GM21528 (cell line): ENCODE results near the gene TTC33.
"Not testable (repeated sequence)": the region's sequence is repeated elsewhere in the genome, so short reads cannot be mapped to it uniquely, and the experiment has no call there.

ENCODE experiments used
- ATAC-seq: cut with Tn5 transposase; IDR thresholded peaks from one replicate; pipeline ENCODE4 v1.9.1; 2021; ENCODE audit warnings: mild to moderate bottlenecking, moderate library complexity; ENCODE audit not compliant: unreplicated experiment, low FRiP score

TTC33 gene

DNA sequence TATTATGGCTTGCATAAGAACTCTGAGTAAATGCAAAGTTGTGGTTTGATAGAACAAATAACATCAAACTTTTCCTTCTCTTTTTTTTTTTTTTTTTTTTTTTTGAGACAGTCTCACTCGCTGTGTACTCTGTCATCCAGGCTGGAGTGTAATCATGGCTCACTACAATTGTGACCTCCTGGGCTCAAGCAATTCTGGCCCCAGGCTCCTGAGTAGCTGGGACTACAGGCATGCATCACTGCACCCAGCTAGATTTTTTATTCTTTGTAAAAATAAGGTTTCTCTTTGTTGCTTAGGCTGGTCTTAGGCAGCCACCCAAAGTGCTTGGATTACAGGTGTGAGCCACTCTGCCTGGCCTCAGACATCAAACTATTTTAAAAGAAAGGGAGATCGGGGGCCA lies 95.0 kb downstream of the TTC33 start:
- ATAC-seq, result no peak

DNA sequence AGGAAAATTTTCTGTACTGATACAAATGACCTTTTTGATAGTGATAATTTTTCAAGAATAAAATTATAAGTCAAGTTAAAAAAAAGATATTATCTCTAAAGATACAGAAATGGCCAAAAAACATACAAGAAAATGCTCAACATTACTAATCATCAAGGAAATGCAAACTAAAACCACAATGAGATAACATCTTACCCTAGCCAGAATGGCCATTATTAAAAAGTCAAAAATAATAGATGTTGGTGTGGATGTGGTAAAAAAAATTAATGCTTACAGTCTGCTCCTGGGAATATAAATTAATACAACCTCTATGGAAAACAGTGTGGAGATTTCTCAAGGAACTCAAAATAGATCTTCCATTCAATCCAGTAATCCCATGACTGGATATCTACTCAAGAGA lies 99.0 kb downstream of the TTC33 start:
- ATAC-seq, result no peak

DNA sequence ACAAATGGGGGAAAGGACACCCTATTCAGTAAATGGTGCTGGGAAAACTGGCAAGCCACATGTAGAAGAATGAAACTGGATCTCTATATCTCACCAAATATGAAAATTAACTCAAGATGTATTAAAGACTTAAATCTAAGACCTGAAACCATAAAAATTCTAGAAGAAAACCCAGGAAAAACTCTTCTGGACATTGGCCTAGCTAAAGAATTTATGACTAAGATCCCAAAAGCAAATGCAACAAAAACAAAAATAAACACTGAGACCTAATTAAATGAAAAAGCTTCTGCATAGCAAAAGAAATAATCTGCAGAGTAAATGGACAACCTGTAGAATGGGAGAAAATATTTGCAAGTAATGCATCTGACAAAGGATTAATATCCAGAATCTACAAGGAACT lies 99.7 kb downstream of the TTC33 start:
- not testable (repeated sequence) for ATAC-seq

DNA sequence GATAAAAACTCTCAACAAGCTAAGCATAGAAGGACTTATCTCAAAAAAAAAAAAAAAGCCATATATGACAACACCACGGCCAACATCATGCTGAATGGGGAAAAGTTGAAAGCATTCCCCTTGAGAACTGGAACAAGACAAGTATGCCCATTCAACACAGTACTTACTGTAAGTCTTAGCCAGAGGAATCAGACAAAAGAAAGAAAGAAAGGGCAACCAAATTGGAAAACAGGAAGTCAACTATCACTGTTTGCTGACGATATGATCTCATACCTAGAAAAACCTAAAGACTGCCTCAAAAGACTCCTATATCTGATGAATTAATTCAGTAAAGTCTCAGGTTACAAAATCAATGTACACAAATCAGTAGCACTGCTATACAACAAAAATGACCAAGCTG lies 100.6 kb downstream of the TTC33 start:
- no peak for ATAC-seq

GRCh38 chr5:40654377-40654991 lies 101.3 kb downstream of the TTC33 start:
- ATAC-seq, result no peak

DNA sequence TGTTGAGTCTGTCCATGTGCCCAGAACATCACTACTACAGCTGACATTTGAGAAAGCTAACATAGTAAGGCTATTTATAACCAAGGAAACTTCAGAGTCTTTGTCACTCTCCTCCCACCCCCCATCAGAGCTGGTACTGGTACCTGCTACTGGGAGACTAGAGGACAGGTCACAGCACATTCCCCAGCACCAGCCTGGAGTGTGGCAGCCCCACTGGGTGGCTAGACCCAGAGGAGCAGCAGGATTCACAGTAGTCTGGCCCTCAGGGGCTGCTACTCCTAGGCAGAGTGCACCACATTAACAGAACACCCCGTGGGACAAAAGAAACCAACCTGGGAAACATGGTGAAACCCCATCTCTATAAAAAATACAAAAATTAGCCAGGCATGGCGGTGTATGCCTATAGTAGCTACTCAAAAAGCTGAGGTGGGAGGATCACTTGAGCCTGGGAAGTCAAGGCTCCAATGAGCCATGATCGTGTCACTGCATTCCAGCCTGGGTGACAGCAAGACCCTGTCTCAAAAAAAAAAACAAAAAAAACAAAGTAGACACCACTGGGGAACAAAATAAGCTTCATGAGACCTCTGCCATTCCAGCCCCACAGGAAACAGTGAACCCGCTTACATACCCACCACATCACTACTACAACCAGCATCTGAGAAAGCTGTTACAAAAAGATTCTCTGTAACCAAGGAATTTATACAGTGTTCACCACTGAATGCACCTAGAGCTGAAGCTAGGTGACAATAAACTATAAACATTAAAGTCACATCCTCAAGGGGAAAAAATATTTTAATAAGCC lies 102.3 kb downstream of the TTC33 start:
- ATAC-seq, result no peak

GRCh38 chr5:40652441-40653220 lies 103.1 kb downstream of the TTC33 start:
- ATAC-seq, result no peak

GRCh38 chr5:40651201-40651600 lies 104.6 kb downstream of the TTC33 start:
- no peak for ATAC-seq

DNA sequence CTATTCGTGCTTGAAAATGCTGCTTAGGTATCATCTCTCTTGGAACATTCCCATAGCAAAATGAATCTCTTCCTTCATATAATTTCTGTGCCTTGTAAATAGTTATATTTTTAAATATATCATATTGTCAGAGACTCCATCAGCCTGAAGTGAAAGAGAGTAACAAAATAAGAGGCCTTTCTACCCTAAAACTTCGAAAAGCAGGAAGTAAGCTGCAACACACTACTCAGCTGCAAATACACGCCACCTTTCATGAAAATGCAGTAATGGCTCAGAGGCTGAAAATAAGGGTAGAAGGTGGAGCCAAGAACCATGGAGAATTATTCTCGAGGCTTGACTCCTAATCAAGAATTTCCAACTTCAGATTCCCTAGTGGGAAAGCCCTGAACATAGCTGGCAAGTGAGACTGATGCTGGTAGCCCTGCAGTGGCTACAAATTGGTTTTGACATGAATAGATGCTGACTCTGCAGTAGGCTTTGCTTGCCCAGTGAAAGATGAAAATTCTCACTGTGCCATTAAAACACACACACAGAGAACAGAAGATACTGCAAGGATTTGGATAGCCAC lies 106.2 kb downstream of the TTC33 start:
- no peak for ATAC-seq

DNA sequence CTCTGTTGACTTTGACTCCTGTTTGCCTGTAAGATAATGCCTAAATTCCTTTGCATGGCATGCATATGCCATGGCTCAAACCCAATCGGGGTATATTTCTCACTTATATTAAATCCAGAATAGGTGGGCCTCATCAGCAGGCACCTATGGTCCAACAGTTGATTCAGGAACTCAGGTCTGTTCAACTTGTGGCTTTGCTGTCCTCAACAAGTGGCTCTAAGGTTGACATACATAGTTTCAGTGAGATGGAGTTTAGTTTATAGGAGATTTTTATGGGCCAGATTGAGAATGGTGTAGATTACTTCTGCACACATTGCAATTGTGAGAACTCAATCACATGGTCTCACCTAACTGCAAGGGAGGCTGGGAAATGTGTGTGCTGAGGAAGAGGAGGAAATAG lies 107.6 kb downstream of the TTC33 start:
- ATAC-seq, result no peak

DNA sequence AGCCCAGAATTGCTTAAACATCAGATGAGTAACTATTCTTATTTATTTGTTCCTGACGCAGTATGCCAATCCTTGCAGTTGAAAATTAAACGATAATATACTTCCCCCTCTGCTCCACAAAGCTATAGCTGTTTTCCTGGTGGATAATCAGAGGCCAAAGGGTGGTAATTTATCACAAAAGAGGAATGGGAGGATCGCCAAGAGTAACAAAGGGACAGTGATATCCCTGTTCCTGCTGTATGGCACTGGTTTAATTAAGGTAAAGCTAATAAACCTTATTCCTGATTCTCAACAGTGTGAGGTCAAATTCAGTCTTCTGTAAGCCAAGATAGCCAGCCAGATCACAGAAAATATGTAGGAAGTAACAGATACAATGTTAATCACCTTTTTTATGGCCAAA lies 109.5 kb downstream of the TTC33 start:
- ATAC-seq, result no peak

DNA sequence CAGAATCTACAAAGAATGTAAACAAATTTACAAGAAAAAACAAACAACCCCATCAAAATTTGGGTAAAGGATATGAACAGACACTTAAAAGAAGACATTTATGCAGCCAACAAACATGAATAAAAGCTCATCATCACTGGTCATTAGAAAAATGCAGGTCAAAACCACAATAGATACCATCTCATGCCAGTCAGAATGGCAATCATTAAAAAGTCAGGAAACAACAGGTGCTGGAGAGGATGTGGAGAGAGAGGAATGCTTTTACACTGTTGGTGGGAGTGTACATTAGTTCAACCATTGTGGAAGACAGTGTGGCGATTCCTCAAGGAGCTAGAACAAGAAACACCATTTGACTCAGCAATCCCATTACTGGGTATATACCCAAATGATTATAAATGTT lies 116.2 kb downstream of the TTC33 start:
- not testable (repeated sequence) for ATAC-seq

- no peak for ATAC-seq
These were observed 121.2 kb downstream of the TTC33 start for GRCh38 chr5:40634593-40634992.

DNA sequence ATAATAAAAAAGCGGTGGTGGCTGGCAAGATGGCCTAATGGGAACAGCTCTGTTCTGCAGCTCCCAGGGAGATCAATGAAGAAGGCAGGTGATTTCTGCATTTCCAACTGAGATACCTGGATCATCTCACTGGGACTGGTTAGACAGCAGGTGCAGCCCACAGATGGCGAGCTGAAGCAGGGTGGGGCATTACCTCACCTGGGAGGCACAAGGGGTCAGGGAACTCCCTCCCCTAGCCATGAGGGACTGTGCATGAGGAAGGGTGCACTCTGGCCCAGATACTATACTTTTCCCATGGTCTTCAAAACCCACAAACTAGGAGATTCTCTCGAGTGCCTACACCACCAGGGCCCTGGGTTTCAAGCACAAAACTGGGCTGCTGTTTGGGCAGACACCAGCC lies 121.6 kb downstream of the TTC33 start:
- ATAC-seq, result no peak

DNA sequence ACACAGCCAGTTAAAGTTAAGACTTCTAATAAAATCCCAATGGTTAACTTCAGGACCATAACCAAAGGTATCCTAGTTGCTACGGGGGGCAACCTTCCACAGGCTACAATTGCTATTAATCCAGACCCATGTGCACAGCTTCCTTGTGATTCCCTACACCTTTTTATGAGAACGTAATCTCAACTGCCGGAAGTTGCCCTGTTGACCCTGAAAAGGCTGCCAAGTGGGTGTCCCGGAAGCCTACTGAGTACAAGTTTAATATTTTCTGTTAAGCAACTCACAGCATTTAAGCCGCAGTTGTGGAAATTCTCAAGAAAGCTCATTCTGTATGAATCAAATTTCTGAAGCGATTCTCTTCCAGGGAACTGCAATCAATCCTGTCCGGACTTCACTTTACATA lies 124.5 kb downstream of the TTC33 start:
- ATAC-seq, result no peak

GRCh38 chr5:40630126-40630525 lies 125.6 kb downstream of the TTC33 start:
- no peak for ATAC-seq

- no peak for ATAC-seq
These were observed 127.4 kb downstream of the TTC33 start for GRCh38 chr5:40628407-40628806.

GRCh38 chr5:40627706-40628105 lies 128.1 kb downstream of the TTC33 start:
- ATAC-seq, result no peak

- ATAC-seq, result no peak
These were observed 129.0 kb downstream of the TTC33 start for GRCh38 chr5:40626801-40627200.

DNA sequence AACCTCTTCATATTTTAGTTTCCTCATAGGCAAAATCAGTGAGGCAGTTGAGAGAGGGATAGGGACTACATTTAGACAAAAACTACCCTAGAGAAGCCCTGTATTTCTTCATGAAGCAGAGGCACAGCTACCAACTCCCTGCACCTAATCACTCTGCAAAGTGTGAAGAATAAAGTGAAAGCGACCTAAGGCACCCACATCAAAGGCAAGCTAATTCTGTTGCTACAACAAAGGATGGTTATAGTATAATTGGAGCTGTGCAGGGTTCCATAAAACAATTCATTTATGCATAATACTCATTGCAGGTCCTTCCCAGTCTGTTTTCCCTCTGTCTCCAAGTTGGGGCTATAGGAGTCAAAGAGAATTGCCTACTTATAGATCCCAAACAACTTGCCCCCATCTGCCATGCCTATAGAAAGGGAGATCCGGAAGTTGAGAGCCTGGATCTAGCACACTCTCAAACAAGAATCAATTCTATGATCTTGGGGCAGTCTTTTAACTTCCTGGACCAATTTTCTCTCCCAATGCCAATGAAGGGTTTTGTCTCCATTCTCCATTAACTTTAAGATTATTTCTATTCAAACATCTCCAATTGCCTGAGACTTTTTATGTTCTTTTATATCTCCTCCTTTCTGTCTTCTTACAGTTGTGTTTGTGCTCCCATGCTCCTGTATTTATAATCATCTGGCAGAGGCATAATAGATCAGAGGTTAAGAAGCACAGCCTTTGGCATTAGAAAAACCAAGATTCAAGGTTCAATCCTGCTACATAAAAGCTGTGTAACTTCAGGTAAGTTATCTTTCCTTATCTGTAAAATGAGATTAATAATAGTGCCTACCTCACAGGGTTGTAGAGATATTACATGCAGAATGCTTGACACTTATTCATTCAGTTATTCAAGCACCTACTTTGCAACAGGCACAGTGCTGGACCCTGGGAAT lies 132.0 kb downstream of the TTC33 start:
- ATAC-seq, result no peak
